ENCODE data around the gene FDXACB1. TPM values are rescaled to one million over a fixed set of nuclear protein-coding genes. Genes with fewer than 3 reads are reported as not detected.

FDXACB1 gene
- total RNA-seq, 1 experiment from 2014 or later = 0.77 TPM

DNA sequence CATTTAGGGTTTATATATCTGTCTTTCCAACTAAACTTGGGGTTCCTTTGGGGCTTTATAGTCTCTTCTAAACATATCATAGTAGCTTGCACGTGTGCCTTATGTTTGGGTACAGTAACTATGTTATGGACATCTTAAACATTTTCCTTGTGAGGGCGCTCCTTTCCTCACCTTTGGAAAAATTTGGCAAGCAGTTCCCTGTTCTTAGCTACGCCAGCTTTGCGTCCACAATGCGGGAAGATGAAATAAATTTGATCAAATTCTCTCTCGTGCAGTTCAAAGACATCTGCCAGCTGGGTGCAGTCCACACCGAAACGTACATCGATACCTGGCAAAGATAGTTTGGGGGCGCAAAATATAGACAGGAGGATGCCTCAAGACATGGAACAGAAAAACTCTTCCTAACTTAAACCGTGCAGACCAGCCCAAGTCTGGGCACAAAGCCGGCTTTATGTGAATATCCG is 548 bp downstream of the FDXACB1 start:
- no peaks in the 10 kb centered on the region for H3K27me3 ChIP-seq
- H3K9me3 ChIP-seq (replicated peaks) = no peaks in the 10 kb centered on the region
- peak overlapping the region; percentile 78 for H3K4me3 ChIP-seq
- no peak for DNase-seq
- H3K4me1 ChIP-seq = no peaks in the 10 kb centered on the region
- no peaks in the 10 kb centered on the region for H3K36me3 ChIP-seq
- peak overlapping the region; percentile 93 for H3K27ac ChIP-seq

DNA sequence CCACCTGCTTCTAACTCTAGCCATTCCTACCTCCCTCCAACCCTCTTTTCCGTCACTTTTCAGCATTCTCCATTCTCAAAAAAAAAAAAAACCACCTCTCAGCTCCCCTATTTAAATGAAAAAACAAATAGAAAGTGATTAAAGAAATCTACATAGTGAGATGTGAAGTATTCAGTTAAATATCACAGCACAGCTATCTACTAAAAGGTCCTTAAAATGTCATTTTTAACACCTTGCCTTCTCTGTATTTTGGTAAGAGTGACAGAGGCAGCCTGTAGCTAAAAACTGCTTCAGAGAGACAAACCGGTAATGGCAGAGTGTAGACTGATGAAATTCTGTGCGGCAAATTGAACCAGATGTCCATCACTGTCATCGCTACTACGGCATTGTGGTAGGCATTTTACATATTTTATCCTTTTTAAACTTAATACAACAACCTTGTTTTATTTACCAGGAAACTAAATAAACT is 7.2 kb downstream of the FDXACB1 start:
- peak in 1 of 2 experiments; percentile 17 for DNase-seq
- peak overlapping the region; percentile 64; the same call in 1 of the 2 replicates for H3K27ac ChIP-seq
- no peaks in the 10 kb centered on the region for H3K4me1 ChIP-seq
- no peaks in the 10 kb centered on the region for H3K27me3 ChIP-seq
- no peaks in the 10 kb centered on the region; the same call in 1 of the 2 replicates for H3K36me3 ChIP-seq
- peak overlapping the region; percentile 99 for H3K4me3 ChIP-seq
- no peaks in the 10 kb centered on the region for H3K9me3 ChIP-seq (replicated peaks)

DNA sequence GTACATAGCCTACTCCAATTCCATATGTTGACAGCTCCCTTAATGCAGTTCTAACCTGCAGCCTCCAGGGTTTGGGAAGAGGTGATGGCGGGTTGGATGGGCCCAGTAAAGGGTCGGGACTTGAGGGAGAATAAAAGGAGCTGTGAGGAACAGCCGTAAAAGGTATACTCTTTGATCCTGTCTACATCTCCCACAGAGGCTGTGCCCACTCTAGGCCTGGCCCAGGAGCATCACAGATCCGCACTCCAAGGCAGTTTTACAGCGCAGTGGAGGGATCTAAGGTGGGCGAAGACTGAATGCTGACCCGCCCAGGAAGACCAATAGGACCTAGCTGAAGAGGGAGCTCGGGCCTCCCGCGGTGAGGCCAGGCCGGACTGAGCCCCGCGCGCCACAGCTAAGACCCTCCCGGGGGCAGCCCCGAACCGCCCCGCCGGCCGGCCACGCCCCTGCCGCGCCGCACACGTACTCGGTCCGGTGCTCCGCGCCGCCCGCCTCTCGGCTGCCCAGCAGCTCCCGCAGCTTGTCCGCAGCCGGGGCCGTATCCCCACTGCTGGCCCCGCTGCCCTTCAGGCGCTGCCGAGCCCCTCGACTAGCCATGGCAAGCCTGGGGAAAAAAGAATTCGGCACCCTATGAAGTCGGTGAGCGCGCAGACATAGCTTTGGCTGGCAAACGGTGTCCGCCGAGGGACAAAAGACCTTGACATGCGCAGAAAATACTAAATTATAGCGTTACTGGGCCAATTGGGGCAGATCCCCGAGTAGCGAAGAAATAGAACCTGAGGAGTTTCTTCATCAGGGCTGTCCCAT is 7.9 kb downstream of the FDXACB1 start, which contains the start of gene ALG9:
Gene ALG9, minus strand, starts transcription at position 696 of the 807 bp plus-strand sequence. Its CDS starts 99 bp downstream, at position 597.
- no peaks in the 10 kb centered on the region for H3K9me3 ChIP-seq (replicated peaks)
- no peaks in the 10 kb centered on the region for H3K4me1 ChIP-seq
- H3K27ac ChIP-seq = peak within 1 kb of the TSS; percentile 64
- peak within 1 kb of the TSS; percentile 99 for H3K4me3 ChIP-seq
- no peaks in the 10 kb centered on the region; the same call in 1 of the 2 replicates for H3K36me3 ChIP-seq
- no peaks in the 10 kb centered on the region for H3K27me3 ChIP-seq
- DNase-seq = peak; percentile 77 to 79

DNA sequence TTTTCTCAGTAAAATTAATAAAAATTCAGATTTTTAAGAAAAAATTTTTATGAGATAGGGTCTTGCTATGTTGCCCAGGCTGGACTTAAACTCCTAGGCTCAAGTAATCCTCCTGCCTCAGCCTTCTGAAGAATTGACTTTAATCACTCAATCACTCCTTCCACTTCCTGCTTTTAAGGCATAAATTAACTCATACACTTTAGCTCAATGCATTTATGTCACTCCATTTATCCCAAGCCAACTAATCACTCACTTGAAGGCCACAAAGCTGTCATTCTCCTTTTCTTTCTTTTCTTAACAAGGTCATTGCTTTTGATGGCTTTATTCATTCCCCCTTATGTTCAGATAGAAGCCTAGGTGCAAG is 8.5 kb downstream of the FDXACB1 start:
- no peaks in the 10 kb centered on the region for H3K4me1 ChIP-seq
- no peaks in the 10 kb centered on the region for H3K9me3 ChIP-seq (replicated peaks)
- no peaks in the 10 kb centered on the region; the same call in 1 of the 2 replicates for H3K36me3 ChIP-seq
- no peak overlapping the region for H3K27ac ChIP-seq
- DNase-seq = no peak
- peak overlapping the region; percentile 99 for H3K4me3 ChIP-seq
- H3K27me3 ChIP-seq = no peaks in the 10 kb centered on the region

- Histone ChIP-seq H3K36me3 (no peaks in the 10 kb centered on the region; the same call in 1 of the 2 replicates), H3K27me3 (no peaks in the 10 kb centered on the region), H3K27ac (no peak overlapping the region), H3K4me3 (no peak overlapping the region; the same call in 1 of the 2 replicates), H3K9me3 (replicated peaks) (no peaks in the 10 kb centered on the region), H3K4me1 (no peaks in the 10 kb centered on the region)
- DNase-seq = no peak
Observed at GRCh38 chr11:111870113-111870512, 8.9 kb downstream of the FDXACB1 start.

- Histone ChIP-seq H3K4me1 (no peaks in the 10 kb centered on the region), H3K36me3 (no peaks in the 10 kb centered on the region; the same call in 1 of the 2 replicates), H3K9me3 (replicated peaks) (no peaks in the 10 kb centered on the region), H3K27me3 (no peaks in the 10 kb centered on the region), H3K27ac (no peak overlapping the region), H3K4me3 (no peak overlapping the region)
- no peak for DNase-seq
Observed at GRCh38 chr11:111860257-111860656, 18.7 kb downstream of the FDXACB1 start.

GRCh38 chr11:111855506-111855905 is 23.5 kb downstream of the FDXACB1 start:
- Histone ChIP-seq H3K9me3 (replicated peaks) (no peaks in the 10 kb centered on the region), H3K27ac (no peak overlapping the region), H3K27me3 (no peaks in the 10 kb centered on the region), H3K4me3 (no peak overlapping the region), H3K36me3 (no peaks in the 10 kb centered on the region; the same call in 1 of the 2 replicates), H3K4me1 (no peaks in the 10 kb centered on the region)
- DNase-seq = no peak

DNA sequence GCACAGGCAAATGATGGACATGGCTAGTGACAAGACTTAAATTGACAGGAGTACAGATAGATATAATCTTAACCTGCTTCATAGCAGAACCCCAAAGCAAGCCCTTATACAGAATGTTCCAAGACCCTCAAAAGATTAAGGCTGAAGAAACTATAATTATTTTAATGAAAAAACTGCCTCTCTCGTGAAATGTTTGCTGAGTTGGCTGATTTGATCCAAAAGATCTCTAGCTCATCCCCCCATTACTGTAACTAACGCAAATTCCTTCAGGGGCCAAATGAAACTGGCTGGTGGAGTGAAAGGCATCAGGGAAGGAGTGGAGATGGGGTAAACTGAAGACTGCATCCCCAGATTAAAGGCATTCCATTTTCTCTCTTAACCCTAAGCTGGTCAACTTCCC is 26.9 kb downstream of the FDXACB1 start:
- H3K4me1 ChIP-seq = no peaks in the 10 kb centered on the region
- no peaks in the 10 kb centered on the region for H3K27me3 ChIP-seq
- H3K36me3 ChIP-seq = no peaks in the 10 kb centered on the region
- no peaks in the 10 kb centered on the region for H3K9me3 ChIP-seq (replicated peaks)
- H3K4me3 ChIP-seq = no peak overlapping the region
- DNase-seq = no peak
- H3K27ac ChIP-seq = no peak overlapping the region

- Histone ChIP-seq H3K4me1 (no peaks in the 10 kb centered on the region), H3K36me3 (no peaks in the 10 kb centered on the region), H3K9me3 (replicated peaks) (no peaks in the 10 kb centered on the region), H3K27me3 (no peaks in the 10 kb centered on the region), H3K27ac (no peak overlapping the region), H3K4me3 (no peak overlapping the region)
- no peak for DNase-seq
Observed at GRCh38 chr11:111851636-111852035, 27.3 kb downstream of the FDXACB1 start.

- Histone ChIP-seq H3K9me3 (replicated peaks) (no peaks in the 10 kb centered on the region), H3K4me1 (no peaks in the 10 kb centered on the region), H3K27me3 (no peaks in the 10 kb centered on the region), H3K27ac (no peak overlapping the region), H3K36me3 (no peaks in the 10 kb centered on the region), H3K4me3 (no peak overlapping the region)
- DNase-seq = no peak
Observed at GRCh38 chr11:111851067-111851466, 27.9 kb downstream of the FDXACB1 start.

DNA sequence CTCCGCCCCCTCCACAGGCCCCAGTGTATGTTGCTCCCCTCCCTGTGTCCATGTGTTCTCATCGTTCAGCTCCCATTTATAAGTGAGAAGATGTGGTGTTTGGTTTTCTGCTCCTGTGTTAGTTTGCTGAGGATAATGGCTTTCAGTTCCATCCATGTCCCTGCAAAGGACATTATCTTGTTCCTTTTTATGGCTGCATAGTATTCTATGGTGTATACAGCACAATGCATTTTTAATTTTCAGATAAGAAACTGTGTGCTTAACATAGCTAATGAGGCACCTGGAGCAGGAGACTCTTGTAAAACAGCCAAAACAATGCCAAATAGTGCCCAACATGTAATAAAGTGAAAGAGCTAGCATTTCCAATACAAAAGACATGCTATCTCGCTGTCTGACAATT is 29.3 kb downstream of the FDXACB1 start:
- H3K27ac ChIP-seq = no peak overlapping the region
- no peaks in the 10 kb centered on the region for H3K4me1 ChIP-seq
- no peaks in the 10 kb centered on the region for H3K9me3 ChIP-seq (replicated peaks)
- no peaks in the 10 kb centered on the region for H3K36me3 ChIP-seq
- no peak overlapping the region for H3K4me3 ChIP-seq
- no peaks in the 10 kb centered on the region for H3K27me3 ChIP-seq
- DNase-seq = no peak

GRCh38 chr11:111846636-111847035 is 32.3 kb downstream of the FDXACB1 start:
- no peak for DNase-seq
- Histone ChIP-seq H3K4me3 (no peak overlapping the region), H3K27me3 (no peaks in the 10 kb centered on the region), H3K27ac (no peak overlapping the region), H3K36me3 (no peaks in the 10 kb centered on the region), H3K4me1 (no peaks in the 10 kb centered on the region), H3K9me3 (replicated peaks) (no peaks in the 10 kb centered on the region)

- no peak for DNase-seq
- Histone ChIP-seq H3K27me3 (no peaks in the 10 kb centered on the region), H3K4me1 (no peaks in the 10 kb centered on the region), H3K9me3 (replicated peaks) (no peaks in the 10 kb centered on the region), H3K36me3 (no peaks in the 10 kb centered on the region), H3K4me3 (no peak overlapping the region), H3K27ac (no peak overlapping the region)
Observed at GRCh38 chr11:111846063-111846462, 32.9 kb downstream of the FDXACB1 start.

DNA sequence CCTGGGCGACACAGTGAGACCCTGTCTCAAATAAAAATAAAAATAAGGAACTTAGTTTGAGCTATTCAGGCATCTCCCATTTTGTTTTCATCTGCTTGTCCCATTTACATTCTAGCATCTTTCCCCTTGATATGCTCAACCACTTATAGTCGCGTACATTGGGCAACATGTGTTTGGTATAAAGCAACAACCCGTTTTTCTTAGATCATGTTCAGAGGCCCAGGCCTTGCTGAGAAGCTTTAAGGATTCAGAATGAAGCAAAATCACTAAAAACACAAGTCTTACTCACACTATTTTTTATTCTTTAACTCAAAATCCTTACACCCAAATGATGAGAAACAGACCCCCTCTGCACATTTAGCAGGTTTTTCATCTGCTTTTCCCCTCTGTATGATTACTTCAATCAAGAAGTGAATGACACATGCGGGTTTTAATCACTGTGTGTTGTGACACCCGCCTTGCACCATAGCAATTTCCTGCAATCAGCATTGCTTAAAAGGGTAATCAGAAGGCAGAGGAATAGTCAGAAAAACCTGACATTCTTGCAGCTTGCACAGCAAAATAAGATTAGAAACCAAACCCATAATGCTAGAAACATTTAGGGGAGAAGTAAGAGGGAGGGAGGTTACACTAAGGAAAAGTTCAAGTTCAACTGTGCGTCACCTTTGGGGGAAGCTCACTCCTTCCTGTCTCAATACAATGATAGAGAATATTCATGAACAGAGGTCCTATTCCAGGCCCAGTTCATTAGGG is 33.5 kb downstream of the FDXACB1 start:
- H3K4me1 ChIP-seq = no peaks in the 10 kb centered on the region
- no peak overlapping the region for H3K27ac ChIP-seq
- DNase-seq = no peak
- H3K27me3 ChIP-seq = no peaks in the 10 kb centered on the region
- H3K9me3 ChIP-seq (replicated peaks) = no peaks in the 10 kb centered on the region
- no peaks in the 10 kb centered on the region for H3K36me3 ChIP-seq
- no peak overlapping the region for H3K4me3 ChIP-seq

- Histone ChIP-seq H3K9me3 (replicated peaks) (no peaks in the 10 kb centered on the region), H3K27me3 (no peaks in the 10 kb centered on the region), H3K4me1 (no peaks in the 10 kb centered on the region), H3K36me3 (0 out of 2 replicates have a peak, but pooled peaks cover 3% of the 10 kb centered on the region), H3K4me3 (no peak overlapping the region), H3K27ac (no peak overlapping the region)
- no peak for DNase-seq
Observed at GRCh38 chr11:111843661-111844060, 35.3 kb downstream of the FDXACB1 start.
